Skeletal muscle tissue (tissue), 4 donors: ENCODE measurements around the gene KRTAP5-2. TPM values are rescaled to one million over a fixed set of nuclear protein-coding genes. Genes with fewer than 3 reads are reported as not detected.

Source experiments
- H3K27ac ChIP-seq: one replicate; pipeline ENCODE4 v1.7.0; 2013; ENCODE audit warnings: mild to moderate bottlenecking, low read depth, low read length, inconsistent platforms
- H3K27me3 ChIP-seq, 3 donors: one replicate each; pipeline ENCODE4 v1.7.0; 2013; ENCODE audit warnings: low read length in 3 of 3; ENCODE audit not compliant: control insufficient read depth in 3 of 3, insufficient read depth in 3 of 3
- H3K36me3 ChIP-seq, 3 donors: one replicate each; pipeline ENCODE4 v1.7.0; 2013; ENCODE audit warnings: low read length in 3 of 3; ENCODE audit not compliant: control insufficient read depth in 3 of 3, insufficient read depth in 3 of 3
- H3K4me1 ChIP-seq, 3 donors: one replicate each; pipeline ENCODE4 v1.7.0; 2013; ENCODE audit warnings: low read length in 3 of 3, mild to moderate bottlenecking in 3 of 3; ENCODE audit not compliant: control insufficient read depth in 3 of 3, insufficient read depth in 3 of 3
- H3K4me3 ChIP-seq, 3 donors: one replicate each; pipeline ENCODE4 v1.7.0; 2013; ENCODE audit warnings: low read length in 3 of 3
- H3K9ac ChIP-seq, 3 donors: one replicate each; pipeline ENCODE4 v1.7.0; 2013; ENCODE audit warnings: low read length in 3 of 3, mild to moderate bottlenecking in 3 of 3, moderate library complexity in 2 of 3, low read depth in 1 of 3
- H3K9me3 ChIP-seq, 3 donors: one replicate each; pipeline ENCODE4 v1.7.0; 2013; ENCODE audit warnings: low read length in 3 of 3; ENCODE audit not compliant: control insufficient read depth in 3 of 3
- total RNA-seq: library from RNA; depleted of rRNA; stranded (reverse); fragments of >200 nt; gene quantifications from one replicate; pipeline ENCODE4 v1.2.3, GENCODE V29; 2014
- donor health status: Osteomylitis.

The KRTAP5-2 gene
- total RNA-seq, 1 donor from 2014 or later = not detected

GRCh38 chr11:1548221-1549070, 49.6 kb downstream of the KRTAP5-2 start:
- peaks cover 20 to 37% (median 31%) of the 10 kb centered on the region in 3 donors for H3K4me1 ChIP-seq
- peaks cover 4 to 16% (median 8%) of the 10 kb centered on the region in 3 donors for H3K27me3 ChIP-seq
- H3K9ac ChIP-seq = peak overlapping the region; percentile 14 to 83 (median 75)
- no peaks in the 10 kb centered on the region for H3K9me3 ChIP-seq
- no peaks in the 10 kb centered on the region for H3K36me3 ChIP-seq
- H3K27ac ChIP-seq = peak overlapping the region; percentile 95
- peak overlapping the region; percentile 38 to 68 (median 63) for H3K4me3 ChIP-seq

- Histone ChIP-seq H3K9me3 (no peaks in the 10 kb centered on the region), H3K4me1 (peaks cover 14 to 29% (median 27%) of the 10 kb centered on the region in 3 donors), H3K9ac (peak overlapping the region in 2 of 3 donors; percentile 78 to 83), H3K4me3 (peak overlapping the region in 2 of 3 donors; percentile 68 to 69), H3K27ac (peak overlapping the region; percentile 95), H3K36me3 (no peaks in the 10 kb centered on the region), H3K27me3 (peaks cover 4 to 18% (median 8%) of the 10 kb centered on the region in 3 donors)
Measured at GRCh38 chr11:1547467-1548098, 50.5 kb downstream of the KRTAP5-2 start.

Other genes with a start within 250 kb of the KRTAP5-2 start
- gene BRSK2, start 208.4 kb downstream of the KRTAP5-2 start, total RNA-seq = 1.0 TPM
- gene MOB2, start 111.5 kb downstream of the KRTAP5-2 start, total RNA-seq = 18.3 TPM
- gene DUSP8, start 26.0 kb downstream of the KRTAP5-2 start, total RNA-seq = 0.52 TPM
- not detected for gene KRTAP5-1, start 13.0 kb downstream of the KRTAP5-2 start, total RNA-seq
- not detected for gene KRTAP5-3, start 10.2 kb upstream of the KRTAP5-2 start, total RNA-seq
- gene KRTAP5-4, start 23.8 kb upstream of the KRTAP5-2 start, total RNA-seq = not detected
- not detected for gene KRTAP5-5, start 31.5 kb upstream of the KRTAP5-2 start, total RNA-seq
- not detected for gene KRTAP5-6, start 98.9 kb upstream of the KRTAP5-2 start, total RNA-seq
- gene IFITM10, start 152.3 kb upstream of the KRTAP5-2 start, total RNA-seq = not detected
- gene CTSD, start 165.6 kb upstream of the KRTAP5-2 start, total RNA-seq = 44.9 TPM
- gene SYT8, start 236.7 kb upstream of the KRTAP5-2 start, total RNA-seq = not detected
- 2,937 TPM for gene TNNI2, start 240.7 kb upstream of the KRTAP5-2 start, total RNA-seq